Stimulated activated CD8-positive, alpha-beta memory T cell treated with anti-CD3 and anti-CD28 coated beads, Interleukin-2, amount 100 ng/mL, for 1 hour (primary cell): ENCODE data around the gene CCNH.

ENCODE experiments used
- DNase-seq, 2 donors: peaks; one replicate each; pipeline ENCODE4 v3.0.0-alpha.2; 2020; ENCODE audit warnings: low read depth in 2 of 2

CCNH gene

DNA sequence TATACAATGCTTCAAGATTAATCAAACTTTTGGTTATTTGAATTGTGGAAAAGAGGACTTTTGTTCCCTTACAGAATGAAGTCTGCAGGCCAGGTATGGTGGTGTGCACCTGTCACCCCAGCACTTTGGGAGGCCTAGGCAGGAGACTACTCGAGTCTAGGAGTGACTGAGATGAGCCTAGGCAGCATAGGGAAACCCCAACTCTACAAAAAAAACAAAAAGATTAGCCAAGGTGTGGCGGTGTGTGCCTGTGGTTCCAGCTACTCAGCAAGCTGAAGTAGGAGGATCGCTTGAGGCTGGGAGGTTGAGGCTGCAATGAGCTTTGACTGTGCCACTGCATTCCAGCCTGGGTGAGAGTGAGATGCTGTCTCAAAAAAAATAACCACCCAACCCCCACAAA, 9.3 kb downstream of the CCNH start:
- DNase-seq, result no peak

DNA sequence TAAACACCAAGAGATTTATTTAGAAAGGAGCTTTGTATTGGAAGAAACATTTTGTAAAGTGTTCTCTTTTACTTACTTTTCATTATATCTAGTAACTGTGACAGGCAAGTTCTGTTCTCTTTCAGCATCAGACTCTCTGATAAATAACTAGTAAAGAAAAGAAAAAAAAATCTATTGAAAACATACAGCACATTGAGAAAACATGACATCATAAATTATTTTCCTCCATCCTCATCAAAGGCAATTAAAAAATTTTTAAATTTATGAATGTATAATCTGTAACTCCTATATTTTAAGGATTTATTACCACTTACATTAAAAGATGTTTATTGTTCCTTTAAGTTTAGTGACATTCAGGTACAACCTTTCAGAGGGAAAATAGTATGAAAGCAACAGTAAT, 11.1 kb downstream of the CCNH start:
- no peak for DNase-seq

DNA sequence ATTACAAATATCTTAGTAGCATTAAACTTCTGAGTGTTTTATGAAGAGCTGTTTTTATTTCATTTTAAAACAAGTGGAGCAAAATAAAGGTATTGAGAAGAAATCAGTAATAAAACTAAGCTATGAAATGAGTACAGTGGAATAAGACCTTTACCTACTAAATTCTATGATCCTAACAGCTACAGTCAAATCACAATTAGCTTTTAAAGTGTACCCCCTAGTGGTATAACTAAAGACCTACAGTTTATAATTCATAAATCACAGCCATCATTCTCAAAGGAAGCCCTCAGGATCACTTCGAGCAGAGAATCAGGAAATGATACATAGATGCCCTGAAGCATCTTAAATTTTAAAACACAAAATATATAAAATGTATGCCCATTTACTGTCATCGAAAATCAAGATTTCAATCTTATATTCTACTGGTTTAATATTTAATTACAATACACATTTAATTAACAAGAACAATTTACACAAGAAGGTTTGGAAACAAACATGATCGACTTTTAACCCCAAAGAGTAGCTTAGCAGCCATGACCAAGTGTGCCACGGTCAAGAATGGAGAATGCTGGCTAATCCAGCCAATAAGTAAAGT, 12.3 kb downstream of the CCNH start:
- DNase-seq, result no peak

DNA sequence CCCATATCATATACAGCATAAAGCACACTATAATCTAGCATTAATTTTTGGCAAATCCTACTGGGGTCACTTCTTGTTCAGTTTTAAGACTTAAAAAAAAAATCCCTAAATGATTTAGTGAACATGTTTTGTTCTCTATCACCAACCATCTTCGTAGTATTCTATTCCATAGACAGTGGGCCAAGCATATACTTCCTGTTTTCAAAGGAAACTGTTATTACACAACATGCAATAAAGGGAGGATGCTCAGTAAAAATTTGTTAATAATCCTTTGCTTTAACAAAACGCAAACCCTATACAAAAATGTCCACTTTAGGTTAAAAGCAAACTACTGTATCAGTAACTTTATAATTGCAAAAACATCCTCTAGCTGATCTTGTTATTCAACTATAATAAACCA, 13.0 kb downstream of the CCNH start:
- DNase-seq, result no peak

DNA sequence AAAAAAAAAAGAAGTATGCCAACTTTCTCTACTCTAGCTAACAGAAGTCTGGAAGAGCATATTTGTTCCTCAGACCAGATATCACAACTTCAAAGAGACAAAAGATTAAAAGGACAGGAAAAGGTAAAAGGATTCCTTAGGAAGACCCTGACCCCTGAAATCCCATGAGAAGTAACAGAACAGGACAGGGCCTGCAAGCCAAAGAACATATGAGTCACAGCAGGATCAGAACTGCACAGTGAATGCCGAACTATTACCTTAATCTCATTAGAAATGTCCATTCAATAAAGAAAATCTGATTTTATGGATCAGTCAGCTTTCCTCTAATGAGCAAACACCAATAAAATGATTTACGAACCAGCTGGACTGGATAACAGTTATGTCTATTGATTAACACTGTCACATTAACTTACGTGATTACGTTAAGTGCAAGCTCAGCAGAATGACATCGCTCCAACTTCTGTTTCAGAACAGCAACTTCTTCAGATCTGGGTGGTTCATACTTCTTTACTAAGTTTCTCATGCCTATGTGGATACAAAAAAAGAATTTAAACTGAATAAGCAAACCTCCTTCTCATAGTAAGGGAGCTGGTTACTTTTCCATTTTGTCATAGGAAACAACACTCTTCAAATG, 13.6 kb downstream of the CCNH start:
- no peak for DNase-seq

DNA sequence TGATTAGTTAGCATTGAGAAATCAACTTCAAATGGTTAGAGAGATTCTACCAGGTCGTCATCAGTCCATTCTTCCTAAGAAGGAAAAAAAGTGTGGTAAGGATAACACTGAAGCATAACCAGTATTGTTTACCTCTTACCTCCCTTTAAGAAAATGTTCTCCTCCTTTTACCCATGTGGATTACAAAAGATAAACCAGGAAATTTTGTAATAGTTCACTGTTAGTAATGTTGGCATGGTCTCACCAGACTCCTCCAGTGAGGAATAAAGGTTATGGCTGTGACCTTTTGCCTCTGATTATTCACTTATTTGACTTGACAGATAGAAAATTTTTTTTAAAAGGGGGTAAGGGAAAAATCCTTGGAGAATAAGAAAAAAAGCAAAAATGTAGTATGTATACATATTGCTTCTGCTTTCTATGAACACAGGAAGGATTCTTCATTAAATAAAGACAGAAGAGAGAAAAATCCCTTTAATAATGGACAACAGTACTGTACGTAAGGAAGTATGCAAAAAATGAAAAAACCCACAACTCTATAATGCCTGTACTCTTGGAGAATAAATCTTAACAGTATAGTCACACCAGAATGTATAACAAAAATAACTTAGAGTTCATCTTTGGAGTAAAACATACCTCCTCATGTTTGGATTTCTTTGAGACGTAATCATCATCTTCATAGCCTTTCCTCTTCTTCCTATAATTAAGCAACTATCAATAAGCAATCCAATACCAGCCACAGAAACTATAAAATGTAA, 18.1 kb downstream of the CCNH start:
- DNase-seq, result no peak

DNA sequence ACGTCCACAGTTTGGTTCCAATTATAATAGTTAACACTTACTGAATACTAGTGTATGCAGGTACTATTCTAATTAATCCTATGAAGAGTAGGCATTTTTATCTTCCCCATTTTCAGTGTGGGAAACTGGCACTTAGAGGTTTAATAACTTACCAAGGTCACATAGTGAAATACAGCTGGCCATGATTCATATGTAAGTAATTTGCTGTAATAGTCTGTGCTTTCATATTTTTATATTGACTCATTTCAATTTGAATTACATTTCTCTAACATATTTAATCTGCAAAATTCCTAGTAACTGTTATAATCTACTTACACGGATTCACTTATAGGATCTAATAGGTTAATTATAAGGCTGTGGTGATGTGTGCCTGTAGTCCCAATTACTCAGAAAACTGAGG, 19.4 kb downstream of the CCNH start:
- no peak for DNase-seq

DNA sequence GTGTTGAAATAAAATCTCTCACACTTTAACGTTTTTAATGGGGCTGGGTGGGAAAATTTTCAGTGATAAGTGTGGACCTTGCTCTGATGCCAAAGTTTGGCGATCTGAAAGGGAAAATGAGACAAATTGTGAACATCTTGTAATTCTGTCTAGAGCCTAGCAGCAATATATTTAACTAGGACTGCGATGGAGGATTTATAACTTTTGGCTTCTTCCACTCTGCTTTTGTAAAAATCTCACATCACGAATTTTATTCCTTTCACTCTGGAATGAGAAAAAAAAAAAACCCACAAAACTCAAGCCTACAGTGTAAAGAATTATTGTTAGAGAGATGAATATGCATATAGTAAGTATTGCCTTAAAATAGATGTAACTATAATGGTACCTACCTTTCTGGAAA, 19.9 kb downstream of the CCNH start:
- DNase-seq, result no peak

DNA sequence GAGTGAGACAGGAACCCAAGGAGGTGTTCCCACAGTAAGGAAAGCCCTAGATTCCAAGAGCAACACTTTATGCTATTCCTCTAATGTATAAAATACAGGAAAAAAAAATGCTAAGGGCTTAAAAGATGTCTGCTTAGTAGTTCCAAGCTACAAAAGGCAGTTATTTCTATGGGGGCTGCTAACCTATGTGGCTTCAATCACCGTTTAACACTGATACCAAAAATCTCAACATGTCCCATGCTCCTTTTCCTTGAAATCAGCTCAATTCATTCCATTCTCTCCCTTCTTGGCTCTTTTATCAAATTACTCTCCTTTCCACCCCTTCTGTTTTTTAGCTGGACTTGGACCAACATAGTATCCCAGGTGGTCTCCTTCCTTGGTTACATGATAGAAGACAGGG, 20.6 kb downstream of the CCNH start:
- no peak for DNase-seq

DNA sequence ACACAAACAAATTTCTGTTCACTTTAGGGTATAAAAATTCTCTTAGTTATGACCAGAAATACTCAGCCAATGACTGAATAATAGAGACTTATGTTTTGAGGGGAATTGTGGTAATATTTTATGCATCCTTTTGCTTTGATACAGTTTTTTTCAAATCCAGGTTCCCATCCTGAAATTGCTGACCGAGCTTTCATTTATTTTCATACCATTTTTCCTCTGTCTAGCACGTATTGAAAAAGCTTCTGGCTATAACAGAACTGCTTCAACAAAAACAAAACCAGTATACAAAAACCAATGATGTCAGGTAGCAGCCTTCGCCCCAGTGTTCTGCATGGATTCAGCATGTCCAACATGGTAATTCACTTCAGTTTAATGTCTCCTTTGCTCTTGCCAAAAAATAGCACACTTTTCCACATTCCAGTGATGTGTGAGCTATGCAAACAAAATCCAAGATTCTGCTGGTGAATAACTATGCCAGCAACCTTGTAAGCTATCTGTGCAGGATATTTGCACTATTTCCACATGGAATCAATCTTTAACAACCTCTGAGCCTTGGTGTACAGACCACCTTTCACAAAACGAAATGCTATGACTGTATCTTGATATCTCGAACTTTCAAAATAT, 22.0 kb downstream of the CCNH start:
- no peak for DNase-seq

DNA sequence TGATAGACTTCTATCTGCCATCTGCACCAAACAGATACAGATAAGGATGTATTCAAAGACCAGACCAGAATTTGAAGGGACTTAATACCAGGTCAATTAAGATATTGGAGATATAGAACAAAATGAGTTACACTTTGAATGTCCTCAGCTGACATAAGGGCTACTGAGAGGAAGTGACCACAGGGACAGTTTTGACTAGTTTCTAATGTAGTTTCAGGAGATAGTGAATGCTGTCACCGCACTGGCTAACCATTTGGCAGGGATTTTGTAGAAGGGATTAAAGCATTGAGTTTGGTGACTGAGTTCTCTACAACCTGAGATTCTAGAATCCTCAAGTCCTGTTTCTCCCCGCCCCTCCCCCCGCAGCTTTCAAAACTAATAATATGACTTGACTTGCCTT, 22.7 kb downstream of the CCNH start:
- no peak for DNase-seq

DNA sequence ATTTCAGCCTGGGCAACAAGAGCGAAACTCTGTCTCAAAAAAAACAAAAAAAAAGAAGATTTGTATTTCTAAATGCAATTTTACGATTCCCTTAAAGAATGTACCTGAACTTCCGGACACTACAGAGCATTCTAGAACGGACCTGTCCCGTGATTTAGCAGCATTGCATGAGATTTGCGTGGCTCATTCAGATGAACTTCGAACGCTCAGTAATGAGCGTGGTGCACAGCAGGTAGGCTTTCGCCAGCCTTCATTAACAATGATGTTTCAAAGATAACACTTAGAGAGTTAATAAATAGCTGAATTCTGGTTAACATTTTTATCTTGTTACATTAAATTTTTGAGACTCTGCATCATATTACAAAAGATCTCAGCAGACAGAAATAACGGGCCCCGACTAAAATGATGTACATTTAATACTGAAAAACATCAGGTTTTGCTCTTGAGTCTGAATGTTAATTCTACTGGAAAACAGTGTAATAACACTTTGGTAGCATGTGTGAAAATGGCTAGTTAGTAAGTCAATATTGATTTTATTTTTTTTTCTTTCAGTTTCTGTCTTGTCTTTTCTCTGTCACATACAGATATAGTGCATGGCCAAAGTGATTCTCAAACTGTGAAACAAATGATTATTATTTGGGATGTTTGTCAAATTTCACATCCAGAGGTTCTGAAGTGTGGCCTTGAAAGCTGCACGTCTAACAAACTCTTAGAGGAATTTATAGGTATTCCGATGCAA, 23.3 kb downstream of the CCNH start:
- DNase-seq, result no peak

DNA sequence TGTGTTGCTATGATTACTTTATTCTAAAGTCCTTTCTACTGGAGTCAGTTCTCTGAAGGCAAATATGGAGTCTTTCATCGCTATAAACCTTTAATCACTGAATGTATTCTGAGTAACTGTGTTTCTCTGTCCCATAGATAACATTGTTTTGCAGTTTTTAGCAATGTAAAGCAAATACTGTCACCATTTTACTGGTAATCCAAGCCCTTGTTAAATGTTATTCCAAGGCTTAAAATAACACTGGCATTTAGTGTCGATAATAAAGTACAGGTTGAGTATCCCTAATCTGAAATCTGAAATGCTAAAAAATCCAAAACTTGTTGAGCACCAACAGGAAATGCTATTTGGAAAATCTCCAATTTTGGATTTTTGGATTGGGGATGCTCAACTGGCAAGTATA, 24.6 kb downstream of the CCNH start:
- DNase-seq, result no peak

DNA sequence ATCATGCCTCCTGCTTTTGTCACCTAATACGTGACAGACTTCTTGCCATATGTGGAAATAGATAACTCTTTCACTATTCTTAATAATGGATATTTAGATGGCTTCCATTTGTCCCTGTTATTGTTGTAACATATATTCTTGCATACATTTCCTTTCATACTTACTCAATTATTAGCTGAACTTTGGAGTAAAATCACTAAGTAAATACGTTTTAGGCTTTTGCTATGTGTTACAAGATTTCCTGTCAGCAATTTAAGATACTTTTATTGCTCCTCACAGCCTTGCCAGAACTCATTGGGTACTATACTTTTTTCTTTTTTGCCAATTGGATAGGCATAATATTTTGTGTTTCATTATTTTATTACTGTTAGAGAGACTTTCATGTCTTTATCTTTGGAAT, 26.9 kb downstream of the CCNH start:
- no peak for DNase-seq

DNA sequence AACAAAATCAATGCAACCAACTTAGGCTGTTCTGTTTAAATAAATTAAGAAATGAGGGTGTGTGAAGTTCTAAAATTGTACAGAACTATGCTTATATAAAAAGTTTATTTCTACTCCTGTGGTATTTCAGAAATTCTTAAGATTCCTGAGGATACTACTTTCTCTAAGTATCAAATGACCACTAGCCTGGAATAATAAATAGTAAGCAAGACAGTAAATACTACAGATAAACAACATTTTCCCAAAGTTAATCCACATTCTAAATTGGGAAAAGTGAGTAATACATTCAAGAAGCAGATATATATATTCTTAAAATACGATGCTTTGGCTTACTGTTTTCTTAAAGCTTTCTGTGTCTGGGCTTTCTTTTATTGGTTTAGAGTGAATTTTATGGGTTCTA, 29.5 kb downstream of the CCNH start:
- no peak for DNase-seq

DNA sequence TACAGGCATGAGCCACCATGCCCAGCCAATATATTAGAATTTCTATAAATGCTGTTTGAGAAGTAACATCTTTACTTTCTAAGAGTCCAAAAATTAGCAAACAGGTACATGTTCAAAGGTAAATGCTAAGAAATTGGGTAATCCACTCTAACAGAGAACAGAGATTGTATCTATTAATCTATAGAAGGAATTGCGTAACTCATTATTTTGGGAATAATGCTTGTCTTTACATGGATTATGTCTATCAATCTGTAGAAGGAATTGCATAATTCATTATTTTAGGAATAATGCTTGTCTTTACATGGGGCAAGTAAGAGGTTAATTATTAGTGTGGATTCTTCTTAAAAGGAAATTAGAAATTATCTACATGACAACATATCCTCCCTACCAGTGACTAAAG, 30.5 kb downstream of the CCNH start:
- DNase-seq, result no peak

DNA sequence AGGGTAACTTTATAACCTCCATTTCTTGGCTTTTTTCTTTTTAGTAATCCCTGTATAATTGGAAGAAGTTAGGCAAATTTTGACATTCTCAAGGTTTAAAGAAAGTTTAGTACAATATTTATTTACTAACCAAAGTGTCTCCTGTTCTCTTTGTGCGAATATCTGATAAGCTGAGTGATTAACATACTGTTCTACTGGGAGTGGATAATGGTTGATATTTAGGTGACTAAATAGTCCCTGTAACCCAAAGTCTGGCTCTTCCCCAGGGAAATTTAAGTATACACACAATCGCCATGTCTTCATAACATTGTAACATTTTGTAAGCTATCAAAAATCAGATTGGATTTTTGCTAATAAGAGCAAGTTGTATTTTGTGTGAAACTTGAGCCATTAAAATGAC, 40.0 kb downstream of the CCNH start:
- DNase-seq, result no peak

DNA sequence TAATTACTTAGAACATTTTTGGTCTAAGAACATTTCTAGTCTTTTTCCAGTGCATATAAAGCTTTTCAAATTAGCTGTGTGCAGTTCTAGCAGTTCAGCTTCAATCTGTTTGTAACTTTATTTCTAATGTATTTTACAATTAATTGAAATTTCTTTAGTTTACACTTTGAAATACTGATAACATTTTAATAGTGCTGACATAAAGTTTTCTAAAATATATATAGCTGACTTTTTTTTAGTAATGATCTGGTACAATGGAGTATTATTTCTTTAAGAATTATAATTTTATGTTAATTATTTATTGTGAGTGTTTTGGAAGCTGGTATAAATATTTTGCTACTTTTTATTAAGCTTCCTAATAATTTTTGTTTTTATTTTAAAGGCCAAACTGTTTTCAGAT, 43.3 kb downstream of the CCNH start:
- DNase-seq, result no peak

DNA sequence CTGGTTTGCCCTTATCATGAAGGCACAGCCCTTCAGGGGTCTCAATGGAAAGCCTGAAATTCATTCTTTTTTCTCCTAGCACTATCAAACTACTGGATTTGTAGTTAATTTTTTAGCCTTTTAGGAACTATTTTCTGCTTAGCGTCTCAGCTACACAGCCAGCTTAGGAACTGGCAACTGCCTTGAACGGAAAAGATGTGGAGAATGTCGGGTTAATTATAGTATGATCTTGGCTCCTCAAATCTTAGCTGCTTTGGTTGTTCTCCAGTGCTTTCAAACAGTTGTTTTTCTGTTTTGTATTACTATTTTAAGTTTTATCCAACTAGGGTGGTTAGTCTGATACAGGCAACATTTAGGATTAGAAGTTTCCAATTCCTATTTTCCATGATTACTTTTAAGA, 44.1 kb downstream of the CCNH start:
- DNase-seq, result no peak

DNA sequence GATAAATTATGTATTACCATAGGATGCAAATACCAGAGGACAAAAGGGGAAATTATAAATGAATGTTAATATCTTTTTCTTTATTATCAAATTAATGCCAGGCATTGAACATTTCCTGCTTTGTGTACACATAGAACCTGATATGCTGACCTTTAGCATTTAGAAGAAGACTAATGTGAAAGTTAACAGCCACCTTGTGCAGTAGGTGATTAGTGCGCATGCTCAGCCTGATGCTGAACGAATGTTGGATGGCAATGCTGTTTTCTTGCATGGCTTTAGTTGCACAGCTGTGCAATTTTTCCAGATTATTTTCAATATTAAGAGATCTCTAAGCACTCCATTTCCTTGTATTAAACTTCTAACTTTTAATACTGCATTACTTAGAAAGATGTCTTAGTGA, 45.5 kb downstream of the CCNH start:
- DNase-seq, result no peak

DNA sequence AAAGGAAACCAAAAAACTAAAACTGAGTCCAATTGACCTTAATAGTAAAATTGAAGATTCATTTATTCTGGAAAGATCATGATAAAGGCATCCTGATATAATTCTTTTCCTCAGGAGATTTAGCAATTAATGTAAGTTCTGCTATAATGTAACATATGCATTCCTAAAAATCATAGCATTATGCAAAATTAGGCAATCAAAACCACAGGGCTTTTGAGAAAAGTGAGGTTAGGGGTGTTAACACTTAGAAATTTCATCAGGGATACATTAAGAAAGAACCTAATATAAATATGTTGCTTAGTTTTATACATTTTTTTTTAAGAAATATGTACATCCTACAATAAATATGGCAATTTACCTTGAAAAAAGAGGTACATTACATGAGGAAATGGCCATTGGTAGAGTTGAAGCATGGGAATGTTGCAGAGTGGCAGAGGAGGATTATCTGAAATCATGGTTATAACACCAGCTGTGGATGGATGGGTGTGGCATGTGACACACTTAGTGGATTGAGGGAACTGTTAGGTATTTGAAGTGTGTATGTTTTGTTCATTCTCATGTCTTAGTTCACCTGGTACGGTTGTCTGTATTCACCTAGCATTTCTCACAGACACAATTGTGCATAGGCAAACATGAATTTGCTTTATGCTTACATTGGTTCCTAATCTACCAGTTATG, 51.1 kb downstream of the CCNH start:
- DNase-seq, result no peak

DNA sequence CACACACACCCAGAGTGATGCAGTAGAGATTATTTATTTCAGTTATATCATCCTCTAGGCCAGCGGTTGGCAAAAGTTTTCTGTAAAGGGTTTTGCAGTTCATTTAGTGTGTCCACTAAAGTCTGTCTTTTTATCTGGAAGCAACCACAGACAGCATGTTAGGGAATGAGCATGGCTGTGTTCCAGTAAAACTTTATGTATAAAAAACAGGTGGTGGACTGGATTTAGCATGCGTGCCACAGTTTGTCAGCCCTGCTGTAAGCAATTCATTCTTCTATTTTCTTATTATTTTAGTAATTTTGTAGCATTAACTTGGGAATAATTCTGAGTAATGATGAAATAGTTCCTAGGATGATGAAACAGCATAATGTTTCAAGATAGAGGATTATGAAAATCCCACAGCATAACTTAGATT, 51.7 kb downstream of the CCNH start:
- DNase-seq, result no peak
